NCI-H748 (cell line): Measurements from ENCODE around the gene SLC22A5.
"Not testable (repeated sequence)": the region's sequence is repeated elsewhere in the genome, so short reads cannot be mapped to it uniquely, and the experiment has no call there.

Source experiments
- DNase-seq: peaks from one replicate; lab custom pipeline; 2025; ENCODE audit not compliant: unreplicated experiment; lab: John Stamatoyannopoulos, UW

SLC22A5 gene

GRCh38 chr5:132387640-132388117 lies 18.2 kb downstream of the SLC22A5 start:
- no peak for DNase-seq

GRCh38 chr5:132388244-132389050 lies 18.9 kb downstream of the SLC22A5 start:
- no peak for DNase-seq

- no peak for DNase-seq
Observed at GRCh38 chr5:132389051-132389331, 19.5 kb downstream of the SLC22A5 start.

- no peak for DNase-seq
Observed at GRCh38 chr5:132389585-132390286, 20.2 kb downstream of the SLC22A5 start.

- DNase-seq: no peak
Observed at GRCh38 chr5:132391247-132391646, 21.7 kb downstream of the SLC22A5 start.

GRCh38 chr5:132391870-132392269 lies 22.4 kb downstream of the SLC22A5 start:
- DNase-seq: no peak

DNA sequence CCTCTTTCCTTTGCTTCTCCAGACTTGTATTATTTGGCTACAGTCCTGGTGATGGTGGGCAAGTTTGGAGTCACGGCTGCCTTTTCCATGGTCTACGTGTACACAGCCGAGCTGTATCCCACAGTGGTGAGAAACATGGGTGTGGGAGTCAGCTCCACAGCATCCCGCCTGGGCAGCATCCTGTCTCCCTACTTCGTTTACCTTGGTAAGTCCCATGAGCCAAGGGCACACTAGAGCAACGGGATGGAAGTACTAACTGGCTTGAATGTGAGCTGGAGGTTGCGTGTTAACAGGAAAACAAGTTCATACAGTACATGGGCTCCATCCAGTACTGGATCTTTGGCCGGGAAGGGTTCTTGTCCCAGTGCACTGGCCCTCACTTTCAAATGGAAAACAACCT lies 22.9 kb downstream of the SLC22A5 start:
- no peak for DNase-seq

GRCh38 chr5:132392978-132393825 lies 23.7 kb downstream of the SLC22A5 start:
- DNase-seq: no peak

GRCh38 chr5:132394667-132395259 lies 25.3 kb downstream of the SLC22A5 start:
- DNase-seq: no peak

DNA sequence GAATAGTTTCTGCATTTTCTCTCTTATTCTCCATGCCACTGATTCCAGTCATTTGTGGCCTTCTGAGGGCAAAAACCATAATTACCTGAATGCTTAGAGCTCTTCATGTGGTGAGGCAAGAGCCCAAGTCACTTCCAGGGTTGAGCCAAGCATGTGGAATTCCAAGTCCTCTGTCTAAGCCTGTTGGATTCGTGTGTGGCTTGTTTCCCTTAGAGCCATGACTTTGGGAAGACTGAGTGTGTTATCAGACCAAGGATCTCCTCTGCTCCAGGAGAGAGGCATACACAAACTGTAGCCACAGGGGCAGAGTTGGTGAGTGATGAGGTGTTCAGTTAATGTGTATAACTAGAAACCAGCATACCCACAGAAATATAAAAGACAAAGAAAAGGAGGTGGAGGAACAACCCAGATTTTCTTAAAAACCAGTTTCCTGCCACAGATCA lies 27.1 kb downstream of the SLC22A5 start:
- DNase-seq: no peak

- no peak for DNase-seq
Observed at GRCh38 chr5:132397224-132397623, 27.7 kb downstream of the SLC22A5 start.

GRCh38 chr5:132397936-132398675 lies 28.6 kb downstream of the SLC22A5 start:
- DNase-seq: not testable (repeated sequence)

DNA sequence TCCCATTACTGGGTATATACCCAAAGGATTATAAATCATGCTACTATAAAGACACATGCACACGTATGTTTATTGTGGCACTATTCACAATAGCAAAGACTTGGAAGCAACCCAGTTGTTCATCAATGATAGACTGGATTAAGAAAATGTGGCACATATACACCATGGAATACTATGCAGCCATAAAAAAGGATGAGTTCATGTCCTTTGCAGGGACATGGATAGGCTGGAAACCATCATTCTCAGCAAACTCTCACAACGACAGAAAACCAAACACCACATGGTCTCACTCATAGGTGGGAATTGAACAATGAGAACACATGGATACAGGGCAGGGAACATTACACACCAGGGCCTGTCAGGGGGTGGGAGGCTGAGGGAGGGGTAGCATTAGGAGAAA lies 34.5 kb downstream of the SLC22A5 start:
- not testable (repeated sequence) for DNase-seq

- DNase-seq: no peak
Observed at GRCh38 chr5:132405646-132406045, 36.1 kb downstream of the SLC22A5 start.

- no peak for DNase-seq
Observed at GRCh38 chr5:132406144-132406783, 36.8 kb downstream of the SLC22A5 start.

GRCh38 chr5:132407970-132408369 lies 38.5 kb downstream of the SLC22A5 start:
- no peak for DNase-seq

GRCh38 chr5:132408456-132408855 lies 38.9 kb downstream of the SLC22A5 start:
- DNase-seq: no peak

GRCh38 chr5:132408965-132409364 lies 39.5 kb downstream of the SLC22A5 start:
- DNase-seq: no peak

DNA sequence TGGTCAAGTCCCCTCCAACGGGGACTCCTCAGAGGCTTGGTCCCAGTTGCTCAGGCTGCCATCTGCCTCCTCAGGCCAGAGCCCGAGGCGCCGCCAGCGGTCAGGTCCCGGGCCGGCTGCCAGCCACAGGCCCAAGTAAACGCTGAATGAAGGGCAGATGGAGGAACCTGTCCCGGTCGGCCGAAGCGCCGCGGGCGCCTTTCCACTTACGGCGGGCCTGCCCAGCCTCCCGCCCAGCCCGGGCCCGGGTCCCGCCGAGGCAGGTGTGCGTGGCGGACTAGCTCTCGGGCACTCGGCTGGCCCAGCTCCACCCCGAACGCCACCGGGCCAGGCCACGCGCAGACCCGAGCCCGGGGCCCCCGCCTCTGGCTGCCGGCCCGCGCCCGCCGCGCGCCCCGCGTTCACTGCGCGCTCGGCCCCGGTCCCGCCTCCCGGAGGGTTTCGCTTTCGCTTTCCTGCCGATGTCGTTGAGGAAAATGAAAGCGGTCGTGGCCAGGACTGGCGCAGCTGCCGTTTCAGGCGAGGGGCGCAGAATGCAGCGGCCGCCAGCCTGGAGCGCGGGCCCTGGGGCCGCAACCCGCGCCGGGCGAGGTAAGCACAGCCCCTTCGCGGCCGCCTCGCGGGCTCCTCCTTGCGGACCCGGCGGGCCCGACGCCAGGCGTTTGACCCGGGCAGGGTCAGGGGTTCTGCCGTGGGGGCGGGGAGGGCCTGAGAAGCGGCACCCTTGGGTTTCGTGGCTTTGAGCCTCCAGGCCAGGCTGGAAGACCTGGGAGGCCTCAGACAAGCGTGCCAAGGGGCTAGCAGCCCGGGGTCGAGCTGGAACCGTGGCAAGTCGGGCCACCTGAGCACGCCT lies 41.2 kb downstream of the SLC22A5 start:
- peak; percentile 86 for DNase-seq
